DOHH2 (cell line): ENCODE data around the gene C2CD4A.

ENCODE experiments used
- EZH2phosphoT487 ChIP-seq: fragments of 200-600 bp; sonication (generic); IDR thresholded peaks from 2 replicates; pipeline ENCODE4 v1.6.1; 2017; ENCODE audit warnings: borderline replicate concordance, mild to moderate bottlenecking, antibody characterized with exemption, low read length, moderate library complexity, mixed read lengths
- TF ChIP-seq, protein P1 (sequence below): fragments of 200-600 bp; sonication (generic); IDR thresholded peaks from one replicate; pipeline ENCODE4 v1.5.1; 2014; ENCODE audit warnings: antibody characterized with exemption, mild to moderate bottlenecking, low read depth, low read length; ENCODE audit not compliant: poor library complexity, severe bottlenecking

DNA sequence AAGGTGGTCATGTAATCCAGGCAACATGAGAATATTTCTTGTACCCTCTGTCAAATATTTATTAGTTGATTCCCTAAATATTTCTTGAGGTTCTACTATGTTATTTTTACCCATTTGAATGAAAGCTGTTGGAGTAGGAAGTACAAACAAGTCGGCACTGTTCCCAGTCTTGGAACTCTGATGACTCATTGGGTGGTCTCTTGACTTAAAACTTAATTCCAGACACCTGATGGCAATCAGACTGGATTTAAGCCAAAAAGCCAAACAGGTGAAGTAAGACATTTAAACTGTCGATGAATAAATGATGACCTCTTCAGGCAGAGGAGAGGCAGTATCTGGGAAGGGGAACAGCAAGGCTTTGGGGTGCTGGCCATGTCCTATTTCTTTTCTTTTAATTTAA, 22.8 kb downstream of the C2CD4A start:
- TF ChIP-seq, protein P1, sequence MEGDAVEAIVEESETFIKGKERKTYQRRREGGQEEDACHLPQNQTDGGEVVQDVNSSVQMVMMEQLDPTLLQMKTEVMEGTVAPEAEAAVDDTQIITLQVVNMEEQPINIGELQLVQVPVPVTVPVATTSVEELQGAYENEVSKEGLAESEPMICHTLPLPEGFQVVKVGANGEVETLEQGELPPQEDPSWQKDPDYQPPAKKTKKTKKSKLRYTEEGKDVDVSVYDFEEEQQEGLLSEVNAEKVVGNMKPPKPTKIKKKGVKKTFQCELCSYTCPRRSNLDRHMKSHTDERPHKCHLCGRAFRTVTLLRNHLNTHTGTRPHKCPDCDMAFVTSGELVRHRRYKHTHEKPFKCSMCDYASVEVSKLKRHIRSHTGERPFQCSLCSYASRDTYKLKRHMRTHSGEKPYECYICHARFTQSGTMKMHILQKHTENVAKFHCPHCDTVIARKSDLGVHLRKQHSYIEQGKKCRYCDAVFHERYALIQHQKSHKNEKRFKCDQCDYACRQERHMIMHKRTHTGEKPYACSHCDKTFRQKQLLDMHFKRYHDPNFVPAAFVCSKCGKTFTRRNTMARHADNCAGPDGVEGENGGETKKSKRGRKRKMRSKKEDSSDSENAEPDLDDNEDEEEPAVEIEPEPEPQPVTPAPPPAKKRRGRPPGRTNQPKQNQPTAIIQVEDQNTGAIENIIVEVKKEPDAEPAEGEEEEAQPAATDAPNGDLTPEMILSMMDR = no peak
- TF ChIP-seq EZH2phosphoT487 = no peak
